Smooth muscle cell (in vitro differentiated cells): ENCODE measurements around the gene MAP3K20. TPM values are rescaled to one million over a fixed set of nuclear protein-coding genes. Genes with fewer than 3 reads are reported as not detected.

Source experiments
- DNase-seq: peaks from one replicate; lab custom pipeline; 2025; ENCODE audit not compliant: unreplicated experiment; lab: John Stamatoyannopoulos, UW
- H2AFZ ChIP-seq: fragments of 200-600 bp; sonication (generic); 2 replicates; pipeline ENCODE4 v1.6.0; 2016; ENCODE audit warnings: antibody characterized with exemption, low read depth, mild to moderate bottlenecking
- H3F3A ChIP-seq: fragments of 200-600 bp; sonication (generic); 2 replicates; pipeline ENCODE4 v1.6.0; 2017; ENCODE audit warnings: antibody characterized with exemption, low read depth
- H3K27ac ChIP-seq: fragments of 200-600 bp; sonication (generic); 2 replicates; pipeline ENCODE4 v1.5.1; 2016; ENCODE audit warnings: low read depth, mild to moderate bottlenecking
- H3K27me3 ChIP-seq: fragments of 200-600 bp; sonication (generic); 2 replicates; pipeline ENCODE4 v1.6.1; 2016; ENCODE audit warnings: low read depth, mild to moderate bottlenecking
- H3K36me3 ChIP-seq: fragments of 200-600 bp; sonication (generic); 2 replicates; pipeline ENCODE4 v1.5.1; 2016; ENCODE audit warnings: low read depth
- H3K4me1 ChIP-seq: fragments of 200-600 bp; sonication (generic); 2 replicates; pipeline ENCODE4 v1.5.1; 2016; ENCODE audit warnings: low read depth
- H3K4me2 ChIP-seq: fragments of 200-600 bp; sonication (generic); 2 replicates; pipeline ENCODE4 v1.6.0; 2016; ENCODE audit warnings: mild to moderate bottlenecking
- H3K4me3 ChIP-seq: fragments of 200-600 bp; sonication (generic); 2 replicates; pipeline ENCODE4 v1.5.1; 2016; ENCODE audit warnings: mild to moderate bottlenecking
- H3K79me2 ChIP-seq: fragments of 200-600 bp; sonication (generic); 2 replicates; pipeline ENCODE4 v1.6.0; 2016; ENCODE audit warnings: low read depth, mild to moderate bottlenecking
- H3K9ac ChIP-seq: fragments of 200-600 bp; sonication (generic); 2 replicates; pipeline ENCODE4 v1.6.0; 2016; ENCODE audit warnings: low read depth
- H3K9me3 ChIP-seq: fragments of 200-600 bp; sonication (generic); replicated peaks from 2 replicates; pipeline ENCODE4 v1.5.1; 2016; ENCODE audit warnings: low read depth
- H4K20me1 ChIP-seq: fragments of 200-600 bp; sonication (generic); 2 replicates; pipeline ENCODE4 v1.6.0; 2016; ENCODE audit warnings: low read depth
- WGBS: methylation state at CpG from one replicate; pipeline ENCODE4 v1.1.7; 2016; ENCODE audit warnings: low lambda C conversion rate; 5-methylcytosine and 5-hydroxymethylcytosine counted together
- polyA plus RNA-seq: library from polyadenylated mRNA; unstranded; fragments of >200 nt; fragmentation: Nextera tagmentation; extraction: Ambion mirVana; gene quantifications from 2 replicates; pipeline ENCODE4 v1.2.1, GENCODE V29; 2016
- total RNA-seq: library from RNA; depleted of rRNA; stranded (reverse); fragments of >200 nt; gene quantifications from 2 replicates; pipeline ENCODE4 v1.2.3, GENCODE V29; 2014
- TF ChIP-seq, protein P1 (sequence below): fragments of 200-600 bp; sonication (generic); IDR thresholded peaks from 2 replicates; pipeline ENCODE4 v1.5.1; 2017; ENCODE audit warnings: borderline replicate concordance, mild to moderate bottlenecking, antibody characterized with exemption; ENCODE audit not compliant: insufficient read depth, poor library complexity, severe bottlenecking

MAP3K20 gene
- total and polyA plus RNA-seq, 2 experiments from 2014 or later: 25.8 to 29.2 TPM

DNA sequence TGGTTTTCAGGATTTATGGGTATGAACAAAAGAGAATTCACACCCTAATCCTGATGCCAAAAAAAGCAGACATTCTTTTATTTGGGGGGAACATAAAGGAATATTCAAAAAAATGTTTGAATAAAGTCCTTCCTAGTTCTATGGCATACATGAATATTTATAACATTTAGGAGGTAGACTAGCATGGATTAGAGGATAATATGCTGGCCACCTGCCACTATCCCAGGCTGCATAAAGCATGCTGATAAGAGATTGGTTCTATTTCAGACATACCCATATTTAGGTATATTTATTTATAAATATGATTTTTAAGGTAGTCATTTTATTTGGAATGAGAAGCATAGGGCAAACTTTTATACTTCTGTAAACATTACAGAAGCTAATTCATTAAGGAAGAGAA is 34.9 kb upstream of the MAP3K20 start:
- TF ChIP-seq, protein P1, sequence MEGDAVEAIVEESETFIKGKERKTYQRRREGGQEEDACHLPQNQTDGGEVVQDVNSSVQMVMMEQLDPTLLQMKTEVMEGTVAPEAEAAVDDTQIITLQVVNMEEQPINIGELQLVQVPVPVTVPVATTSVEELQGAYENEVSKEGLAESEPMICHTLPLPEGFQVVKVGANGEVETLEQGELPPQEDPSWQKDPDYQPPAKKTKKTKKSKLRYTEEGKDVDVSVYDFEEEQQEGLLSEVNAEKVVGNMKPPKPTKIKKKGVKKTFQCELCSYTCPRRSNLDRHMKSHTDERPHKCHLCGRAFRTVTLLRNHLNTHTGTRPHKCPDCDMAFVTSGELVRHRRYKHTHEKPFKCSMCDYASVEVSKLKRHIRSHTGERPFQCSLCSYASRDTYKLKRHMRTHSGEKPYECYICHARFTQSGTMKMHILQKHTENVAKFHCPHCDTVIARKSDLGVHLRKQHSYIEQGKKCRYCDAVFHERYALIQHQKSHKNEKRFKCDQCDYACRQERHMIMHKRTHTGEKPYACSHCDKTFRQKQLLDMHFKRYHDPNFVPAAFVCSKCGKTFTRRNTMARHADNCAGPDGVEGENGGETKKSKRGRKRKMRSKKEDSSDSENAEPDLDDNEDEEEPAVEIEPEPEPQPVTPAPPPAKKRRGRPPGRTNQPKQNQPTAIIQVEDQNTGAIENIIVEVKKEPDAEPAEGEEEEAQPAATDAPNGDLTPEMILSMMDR: no peak
- Histone ChIP-seq H3K27me3 (no peaks in the 10 kb centered on the region), H3K4me3 (no peak overlapping the region), H3K9me3 (no peaks in the 10 kb centered on the region), H3K27ac (no peak overlapping the region), H2AFZ (no peak overlapping the region), H4K20me1 (no peaks in the 10 kb centered on the region), H3K36me3 (no peaks in the 10 kb centered on the region), H3K79me2 (no peaks in the 10 kb centered on the region), H3F3A (peaks cover 8% of the 10 kb centered on the region), H3K9ac (no peak overlapping the region), H3K4me1 (peaks cover 4% of the 10 kb centered on the region), H3K4me2 (no peak overlapping the region)
- DNase-seq: no peak

DNA sequence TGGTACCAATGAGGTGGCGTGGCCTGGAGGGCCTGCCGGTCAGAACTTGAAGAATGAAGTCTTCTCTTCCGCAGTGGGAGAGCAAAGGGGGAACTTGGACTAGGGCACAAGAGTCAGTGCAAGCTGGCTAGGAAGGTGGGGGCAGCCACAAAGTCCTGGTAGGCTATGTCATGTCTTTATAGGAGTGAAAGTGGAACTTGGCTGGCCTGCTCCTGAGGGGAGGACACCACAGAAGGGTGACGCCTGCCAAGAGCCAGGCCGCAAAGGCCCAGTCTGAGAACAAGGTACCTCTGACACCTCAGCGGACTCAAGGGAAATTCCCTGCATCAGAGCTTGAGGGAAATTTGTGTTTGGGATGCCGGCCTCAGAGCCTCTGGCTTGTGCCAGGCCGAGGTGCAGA is 32.2 kb upstream of the MAP3K20 start:
- no peaks in the 10 kb centered on the region for H3K79me2 ChIP-seq
- H3F3A ChIP-seq: peaks cover 8% of the 10 kb centered on the region
- H3K4me2 ChIP-seq: no peak overlapping the region
- DNase-seq: no peak
- no peaks in the 10 kb centered on the region for H3K9me3 ChIP-seq
- no peak overlapping the region for H3K4me3 ChIP-seq
- no peaks in the 10 kb centered on the region for H3K27me3 ChIP-seq
- 95% methylated on average over 8 of the region's 8 CpGs for WGBS
- TF ChIP-seq, protein P1: no peak
- H2AFZ ChIP-seq: no peak overlapping the region
- no peak overlapping the region for H3K9ac ChIP-seq
- no peaks in the 10 kb centered on the region for H4K20me1 ChIP-seq
- peak overlapping the region; percentile 79 for H3K27ac ChIP-seq
- H3K36me3 ChIP-seq: no peaks in the 10 kb centered on the region
- H3K4me1 ChIP-seq: peaks cover 4% of the 10 kb centered on the region

DNA sequence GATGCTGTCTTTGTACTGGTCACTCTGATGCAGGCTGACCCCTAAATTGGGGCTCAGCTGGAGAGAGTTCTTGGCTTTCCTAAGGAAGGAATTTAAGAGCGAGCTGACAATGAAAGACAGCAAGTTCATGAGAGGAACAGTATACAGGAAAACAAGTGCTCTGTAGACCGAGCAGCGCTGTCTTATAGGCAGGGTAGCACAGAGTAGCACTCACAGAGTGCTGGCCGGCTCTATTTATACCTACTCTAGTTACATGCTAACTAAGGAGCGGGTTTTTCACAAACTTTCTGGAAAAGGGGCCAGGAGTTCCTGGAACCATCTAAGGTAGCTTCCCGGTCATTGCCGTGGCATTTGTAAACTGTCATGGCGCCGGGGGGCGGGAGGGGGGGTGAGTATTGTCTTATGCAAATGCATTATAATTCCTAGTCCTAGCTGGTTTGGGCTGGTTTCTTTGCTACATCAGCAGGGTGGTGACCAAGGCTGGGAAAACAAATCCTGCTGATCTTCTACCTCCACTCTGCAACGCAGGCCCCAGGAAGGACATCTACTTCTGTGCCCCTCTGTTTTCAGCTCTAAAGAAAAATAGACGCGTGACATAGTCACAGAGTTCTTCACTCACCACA is 31.6 kb upstream of the MAP3K20 start:
- no peaks in the 10 kb centered on the region for H4K20me1 ChIP-seq
- H3K9me3 ChIP-seq: no peaks in the 10 kb centered on the region
- no peak overlapping the region for H2AFZ ChIP-seq
- H3F3A ChIP-seq: peaks cover 8% of the 10 kb centered on the region
- H3K36me3 ChIP-seq: no peaks in the 10 kb centered on the region
- no peaks in the 10 kb centered on the region for H3K27me3 ChIP-seq
- TF ChIP-seq, protein P1: no peak
- peak overlapping the region; percentile 79 for H3K27ac ChIP-seq
- H3K79me2 ChIP-seq: no peaks in the 10 kb centered on the region
- 84% methylated on average over 13 of the region's 13 CpGs for WGBS
- peaks cover 4% of the 10 kb centered on the region for H3K4me1 ChIP-seq
- no peak overlapping the region for H3K4me3 ChIP-seq
- no peak for DNase-seq
- H3K4me2 ChIP-seq: peak overlapping the region; percentile 60
- H3K9ac ChIP-seq: no peak overlapping the region

DNA sequence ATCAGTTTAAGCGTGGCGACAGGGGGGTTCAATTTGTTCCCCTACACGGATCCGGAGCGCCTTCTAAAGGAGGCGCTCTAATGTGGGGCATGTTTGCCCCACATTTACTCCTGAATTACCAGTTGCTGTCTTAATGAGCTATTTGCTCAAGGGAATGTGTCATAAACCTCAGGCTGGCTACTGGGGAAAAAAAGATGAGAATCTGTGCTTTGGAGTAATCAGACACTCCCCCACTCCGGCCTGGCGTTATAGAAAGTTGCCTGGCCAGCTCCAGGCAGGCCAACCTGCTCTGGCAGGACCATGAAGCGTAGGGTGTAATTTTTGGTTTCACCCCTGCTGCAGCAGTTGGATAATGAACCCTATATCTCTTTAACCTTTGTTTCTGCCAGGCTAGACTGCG is 31.0 kb upstream of the MAP3K20 start:
- H3K36me3 ChIP-seq: no peaks in the 10 kb centered on the region
- 66% methylated on average over 10 of the region's 10 CpGs for whole genome bisulfite sequencing
- TF ChIP-seq, protein P1: no peak
- H3K9ac ChIP-seq: no peak overlapping the region
- peaks cover 7% of the 10 kb centered on the region for H3K4me1 ChIP-seq
- peak overlapping the region; percentile 79 for H3K27ac ChIP-seq
- no peak overlapping the region for H3K4me3 ChIP-seq
- peak overlapping the region; percentile 26 for H2AFZ ChIP-seq
- no peaks in the 10 kb centered on the region for H3K79me2 ChIP-seq
- H4K20me1 ChIP-seq: no peaks in the 10 kb centered on the region
- H3K4me2 ChIP-seq: peak overlapping the region; percentile 60
- DNase-seq: no peak
- H3F3A ChIP-seq: peaks cover 9% of the 10 kb centered on the region
- no peaks in the 10 kb centered on the region for H3K27me3 ChIP-seq
- no peaks in the 10 kb centered on the region for H3K9me3 ChIP-seq
